ENCODE data around the gene LAGE3. TPM values are rescaled to one million over a fixed set of nuclear protein-coding genes. Genes with fewer than 3 reads are reported as not detected.

Gene LAGE3
- total RNA-seq, 1 experiment from 2014 or later = 175 TPM

DNA sequence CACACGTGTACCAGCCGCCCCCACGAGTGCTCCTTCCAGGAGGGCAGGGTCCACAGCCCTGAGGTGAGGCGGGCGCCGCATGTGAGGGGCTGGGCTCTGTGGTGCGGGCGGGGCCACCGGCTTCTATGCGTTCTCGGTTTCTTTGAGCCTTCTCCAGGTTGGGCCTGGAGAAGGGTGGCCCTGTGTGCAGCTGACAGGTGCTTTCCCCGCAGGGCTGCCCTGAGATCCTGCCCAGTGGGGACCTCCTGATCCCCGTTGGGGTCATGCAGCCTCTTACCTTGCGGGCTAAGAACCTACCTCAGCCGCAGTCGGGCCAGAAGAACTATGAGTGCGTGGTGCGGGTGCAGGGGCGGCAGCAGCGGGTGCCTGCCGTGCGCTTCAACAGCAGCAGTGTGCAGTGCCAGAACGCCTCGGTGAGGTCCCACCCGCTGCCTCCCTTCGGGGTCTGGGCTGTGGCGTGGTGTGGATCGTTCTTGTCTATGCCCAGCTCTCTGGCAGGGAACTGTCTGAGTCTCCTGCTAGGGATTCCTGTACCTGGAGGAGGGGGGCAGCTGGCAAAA is 14.2 kb downstream of the LAGE3 start:
- Histone ChIP-seq H3K4me3 (ENCODE audit: low read depth in 2 of 2, low read length in 2 of 2) (no peak overlapping the region), H3K36me3 (ENCODE audit: control insufficient read depth, insufficient read depth, low read length) (no peaks in the 10 kb centered on the region), H3K4me1 (ENCODE audit: control insufficient read depth, insufficient read depth, low read length) (peaks cover 1% of the 10 kb centered on the region), H3K27me3 (ENCODE audit: control insufficient read depth, insufficient read depth, low read length) (no peaks in the 10 kb centered on the region), H3K9me3 (ENCODE audit: control insufficient read depth, insufficient read depth, low read depth, low read length) (no peaks in the 10 kb centered on the region), H3K27ac (ENCODE audit: low read length) (no peak overlapping the region)
- TF ChIP-seq SIN3A (IDR thresholded peaks at IDR 0.05; ENCODE audit: borderline replicate concordance, insufficient read depth, low read depth, low read length) = no peak
- no peak for TF ChIP-seq TCF7L2 (IDR thresholded peaks at IDR 0.05; ENCODE audit: low read depth, low read length)
- no peak for TF ChIP-seq CTCF (IDR thresholded peaks at IDR 0.05)
- no peak for TF ChIP-seq POLR2AphosphoS5 (IDR thresholded peaks at IDR 0.05; ENCODE audit: low read depth, low read length)
- no peak for TF ChIP-seq REST (IDR thresholded peaks at IDR 0.05; ENCODE audit: insufficient read depth in 1 of 2, low read depth in 2 of 2, low read length in 1 of 2)
- in situ Hi-C loops (cut with HindIII; ENCODE audit: low pct_unique_long_range_greater_than_20kb, low sequenced_read_pairs) = no loop called here
- no peak for DNase-seq (ENCODE audit: low read depth, low spot score)
- CTCF ChIA-PET = no interaction called here
- intact Hi-C loops (cut with micrococcal nuclease; ENCODE audit: unreplicated experiment) = no loop called here
- POLR2A ChIA-PET = no interaction called here
- no TSS peak for BruUV-seq (replicated peaks)
- ATAC-seq = no peak

- in situ Hi-C loops (cut with HindIII; ENCODE audit: low pct_unique_long_range_greater_than_20kb, low sequenced_read_pairs) (no loop called here), intact Hi-C loops (cut with micrococcal nuclease; ENCODE audit: unreplicated experiment) (no loop called here)
- TF ChIP-seq CTCF (IDR thresholded peaks at IDR 0.05) = no peak
- no peak for TF ChIP-seq TCF7L2 (IDR thresholded peaks at IDR 0.05; ENCODE audit: low read depth, low read length)
- TF ChIP-seq SIN3A (IDR thresholded peaks at IDR 0.05; ENCODE audit: borderline replicate concordance, insufficient read depth, low read depth, low read length) = no peak
- TF ChIP-seq POLR2AphosphoS5 (IDR thresholded peaks at IDR 0.05; ENCODE audit: low read depth, low read length) = no peak
- TF ChIP-seq REST (IDR thresholded peaks at IDR 0.05; ENCODE audit: insufficient read depth in 1 of 2, low read depth in 2 of 2, low read length in 1 of 2) = no peak
- ChIA-PET POLR2A (interaction anchor here (0.5 kb wide), 1 partner anchor 34 kb away, joined by 5 read pairs; no protein-coding TSS in a partner anchor), CTCF (interaction anchor here (0.7 kb wide), 1 partner anchor 37 kb away, joined by 3 read pairs; no protein-coding TSS in a partner anchor)
- Histone ChIP-seq H3K9me3 (ENCODE audit: control insufficient read depth, insufficient read depth, low read depth, low read length) (no peaks in the 10 kb centered on the region), H3K27me3 (ENCODE audit: control insufficient read depth, insufficient read depth, low read length) (no peaks in the 10 kb centered on the region), H3K36me3 (ENCODE audit: control insufficient read depth, insufficient read depth, low read length) (no peaks in the 10 kb centered on the region), H3K4me3 (ENCODE audit: low read depth in 2 of 2, low read length in 2 of 2) (no peak overlapping the region), H3K27ac (ENCODE audit: low read length) (no peak overlapping the region), H3K4me1 (ENCODE audit: control insufficient read depth, insufficient read depth, low read length) (peaks cover 5% of the 10 kb centered on the region)
- ATAC-seq = no peak
- DNase-seq (ENCODE audit: low read depth, low spot score) = no peak
- BruUV-seq (replicated peaks) = no TSS peak
Observed at GRCh38 chrX:154463611-154464220, 15.4 kb downstream of the LAGE3 start.
